Endothelial cell of umbilical vein (primary cell): ENCODE results near the gene SMARCA4. TPM values are rescaled to one million over a fixed set of nuclear protein-coding genes. Genes with fewer than 3 reads are reported as not detected.
A peak's percentile ranks its signal among the peaks of the same experiment; 100 is the strongest.
"Not testable (repeated sequence)": the region's sequence is repeated elsewhere in the genome, so short reads cannot be mapped to it uniquely, and the experiment has no call there.

Experiments
- BruUV-seq: library from RNA; stranded (reverse); fragments of 400-500 nt; replicated peaks from 2 replicates; lab custom pipeline; 2021; lab: Mats Ljungman, UMichigan
- CTCF ChIA-PET: fragments of 300-600, 350-600 bp; sonication (Branson Sonifier 250); formaldehyde crosslinking; loops from one replicate; lab custom pipeline; 2021; ENCODE audit warnings: antibody characterized with exemption, inconsistent platforms; lab: Charles Lee
- POLR2A ChIA-PET: fragments of 300-600, 350-600 bp; sonication (Branson Sonifier 250); formaldehyde crosslinking; loops from one replicate; lab custom pipeline; 2021; ENCODE audit warnings: antibody characterized with exemption, inconsistent platforms; lab: Charles Lee
- DNase-seq: peaks from one replicate; pipeline ENCODE4 v3.0.0-alpha.2; 2011; ENCODE audit warnings: low read depth, low spot score
- FAIRE-seq: peaks from 2 replicates; lab custom pipeline; 2011; peaks lifted over from hg19 to GRCh38; lab: Jason Lieb, UNC
- H2AFZ ChIP-seq: 2 replicates; pipeline ENCODE4 v1.6.0; 2012; ENCODE audit warnings: low read depth, low read length, control low read depth, inconsistent platforms
- H3K27ac ChIP-seq: 2 replicates; pipeline ENCODE4 v1.5.1; 2011; ENCODE audit warnings: low read depth, mild to moderate bottlenecking, control low read depth, low read length, moderate library complexity; ENCODE audit not compliant: insufficient read depth
- H3K27me3 ChIP-seq, 2 experiments: 2 replicates each; pipeline versions ENCODE4 v1.6.0 to v1.6.1; 2011; ENCODE audit warnings: low read length in 2 of 2, mixed read lengths in 1 of 2; ENCODE audit not compliant: control insufficient read depth in 2 of 2, insufficient read depth in 2 of 2
- H3K36me3 ChIP-seq, 2 experiments: 2 replicates in 1 of 2; 3 replicates in 1 of 2; pipeline ENCODE4 v1.5.1; 2011; ENCODE audit warnings: low read length in 2 of 2, mild to moderate bottlenecking in 1 of 2, moderate library complexity in 1 of 2; ENCODE audit not compliant: control insufficient read depth in 2 of 2, insufficient read depth in 2 of 2; ENCODE audit errors: extremely low read depth in 1 of 2
- H3K4me1 ChIP-seq: 3 replicates; pipeline ENCODE4 v1.5.1; 2011; ENCODE audit warnings: mild to moderate bottlenecking, low read length; ENCODE audit not compliant: control insufficient read depth, insufficient read depth; ENCODE audit errors: extremely low read depth
- H3K4me2 ChIP-seq: 2 replicates; pipeline ENCODE4 v1.6.1; 2011; ENCODE audit warnings: low read length, control low read depth, mixed read lengths; ENCODE audit not compliant: insufficient read depth
- H3K4me3 ChIP-seq, 3 experiments: fragments of 200-600 bp in 1 of 3; sonication (generic), shearing (Covaris generic) in 1 of 3; replicated peaks in 1 of 3; 2 replicates each; pipeline ENCODE4 v1.5.1; 2011 to 2016; ENCODE audit warnings: control low read depth in 3 of 3, low read length in 3 of 3, mild to moderate bottlenecking in 2 of 3, inconsistent platforms in 1 of 3, low read depth in 1 of 3, moderate library complexity in 1 of 3; ENCODE audit not compliant: insufficient read depth in 1 of 3
- H3K79me2 ChIP-seq: 2 replicates; pipeline ENCODE4 v1.6.0; 2012; ENCODE audit warnings: low read length, inconsistent platforms; ENCODE audit not compliant: control insufficient read depth, insufficient read depth
- H3K9ac ChIP-seq: replicated peaks from 2 replicates; pipeline ENCODE3; 2011; ENCODE audit warnings: low read length, control low read depth; ENCODE audit not compliant: insufficient read depth; ENCODE audit errors: extremely low read depth
- H3K9me1 ChIP-seq: replicated peaks from 3 replicates; pipeline ENCODE4 v1.6.0; 2011; ENCODE audit warnings: mild to moderate bottlenecking, low read length; ENCODE audit not compliant: control insufficient read depth, insufficient read depth; ENCODE audit errors: extremely low read depth
- H3K9me3 ChIP-seq: replicated peaks from 2 replicates; pipeline ENCODE4 v1.5.1; 2012; ENCODE audit warnings: low read length, inconsistent platforms; ENCODE audit not compliant: control insufficient read depth, insufficient read depth
- H4K20me1 ChIP-seq: replicated peaks from 2 replicates; pipeline ENCODE3; 2011; ENCODE audit warnings: mild to moderate bottlenecking, low read length; ENCODE audit not compliant: control insufficient read depth, insufficient read depth; ENCODE audit errors: extremely low read depth
- GATA2 ChIP-seq: IDR thresholded peaks from 2 replicates; pipeline ENCODE4 v1.7.0; 2011; ENCODE audit warnings: low read depth, mild to moderate bottlenecking, moderate library complexity, mixed read lengths, low read length; ENCODE audit not compliant: insufficient read length, insufficient read depth
- POLR2A ChIP-seq: IDR thresholded peaks from 2 replicates; pipeline ENCODE4 v1.6.1; 2012; ENCODE audit warnings: low read depth, mild to moderate bottlenecking, control low read depth, low read length
- dilution Hi-C: fragments of 300-500 bp; cut with MboI; formaldehyde crosslinking; loops from one replicate; pipeline ENCODE4 v1.15.0; 2019; ENCODE audit warnings: low sequenced_read_pairs; ENCODE audit not compliant: extremely low pct_ligation_motif_present
- intact Hi-C: fragments of 100-400 bp; cut with micrococcal nuclease; formaldehyde crosslinking; loops from one replicate; pipeline ENCODE4 v1.10.0; 2022
- polyA plus RNA-seq, 4 experiments: library from polyadenylated mRNA; depleted of rRNA in 3 of 4; stranded (reverse) in 3 of 4; unstranded in 1 of 4; fragments of >200 nt; gene quantifications; 2 replicates each; pipeline versions ENCODE4 v1.2.1 to v1.2.3, GENCODE V29; 2011 to 2012; ENCODE audit warnings: missing spikeins in 1 of 4
- total RNA-seq: library from RNA; stranded (reverse); gene quantifications from 2 replicates; pipeline ENCODE4 v1.2.3, GENCODE V29; 2021

The SMARCA4 gene
- total and polyA plus RNA-seq, 2 donors (not counting 3 experiments of a cell fraction or from before 2014, with no cell fraction given): 65.0 to 177 TPM

DNA sequence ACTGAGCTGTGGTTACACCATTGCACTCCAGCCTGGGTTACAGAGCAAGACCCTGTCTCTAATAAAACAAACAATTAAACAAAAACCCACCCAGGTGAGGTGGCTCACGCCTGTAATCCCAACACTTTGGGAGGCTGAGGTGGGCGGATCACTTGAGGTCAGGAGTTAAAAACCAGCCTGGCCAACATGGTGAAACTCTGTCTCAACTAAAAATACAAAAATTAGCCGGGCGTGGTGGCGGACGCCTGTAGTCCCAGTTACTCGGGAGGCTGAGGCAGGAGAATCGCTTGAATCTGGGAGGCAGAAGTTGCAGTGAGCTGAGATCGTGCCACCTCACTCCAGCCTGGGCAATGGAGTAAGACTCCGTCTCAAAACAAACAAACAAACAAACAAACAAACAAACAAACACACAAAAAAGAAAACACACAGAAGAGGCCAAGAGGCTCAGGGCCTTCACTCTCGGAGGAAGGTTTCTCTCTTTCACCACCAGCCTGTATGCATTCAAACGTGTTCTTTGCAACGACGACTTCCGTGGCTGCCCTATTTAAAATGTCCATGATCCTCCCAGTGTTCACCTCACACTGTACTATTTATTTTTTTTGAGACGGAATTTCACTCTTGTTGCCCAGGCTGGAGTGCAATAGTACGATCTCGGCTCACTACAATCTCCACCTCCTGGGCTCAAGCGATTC, 1.4 kb upstream of the SMARCA4 start:
- H4K20me1 ChIP-seq, H3K4me2 ChIP-seq, H3K9me1 ChIP-seq, H3K4me1 ChIP-seq, H3K9me3 ChIP-seq, BruUV-seq, intact Hi-C loops, H3K36me3 ChIP-seq, H3K27ac ChIP-seq, dilution Hi-C loops, H2AFZ ChIP-seq, DNase-seq, H3K4me3 ChIP-seq, FAIRE-seq, H3K27me3 ChIP-seq, H3K9ac ChIP-seq: not testable (repeated sequence)
- ChIA-PET CTCF (interaction anchor here (0.9 to 4.7 kb wide), 4 partner anchors 18 to 88 kb away, joined by 3 to 35 read pairs (median 8); no protein-coding TSS in a partner anchor), POLR2A (interaction anchor here (0.6 kb wide), 1 partner anchor 48 kb away, joined by 3 read pairs; no protein-coding TSS in a partner anchor)
- TF ChIP-seq POLR2A: peak; percentile 39
- peaks cover 33% of the 10 kb centered on the region for H3K79me2 ChIP-seq

DNA sequence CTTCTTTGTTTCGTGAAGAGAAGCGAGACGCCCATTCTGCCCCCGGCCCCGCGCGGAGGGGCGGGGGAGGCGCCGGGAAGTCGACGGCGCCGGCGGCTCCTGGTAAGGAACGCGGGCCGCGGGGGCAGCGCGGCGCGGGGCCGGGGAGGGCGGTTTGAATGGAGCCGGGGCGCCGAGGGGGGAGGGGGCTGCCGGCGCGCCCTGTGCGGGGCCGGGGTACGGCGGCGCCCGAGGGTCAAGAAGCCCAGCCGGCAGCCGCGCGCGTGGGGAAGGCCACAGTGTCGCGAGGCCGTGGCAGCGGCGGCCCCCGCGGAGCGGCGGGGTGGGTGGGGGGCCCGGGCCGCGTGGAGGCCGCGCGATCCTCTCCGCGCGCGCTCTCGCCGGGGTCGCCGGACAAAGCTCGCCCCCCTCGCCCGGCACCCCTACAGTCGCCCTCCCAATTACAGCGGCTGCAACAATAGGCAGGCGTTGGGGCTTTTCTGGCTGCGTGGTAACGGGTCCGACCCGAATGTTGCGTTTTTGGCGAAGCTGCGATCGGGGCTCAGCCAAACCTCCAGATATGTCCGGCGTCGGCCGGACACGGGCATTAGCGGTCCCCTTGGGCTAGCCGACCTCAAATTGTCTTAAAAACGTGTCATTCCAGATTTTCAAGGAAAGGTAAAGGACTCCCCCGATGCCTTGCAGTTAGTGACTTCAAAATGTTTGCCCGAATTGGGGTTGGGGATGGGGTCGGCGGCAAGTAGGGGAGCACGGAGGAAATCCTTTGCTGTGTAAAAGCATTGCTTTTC, 437 bp downstream of the SMARCA4 start:
- H3K27ac ChIP-seq: peak overlapping the region; percentile 45
- no peaks in the 10 kb centered on the region for H3K9me1 ChIP-seq
- peaks cover 9% of the 10 kb centered on the region for H3K4me1 ChIP-seq
- TF ChIP-seq POLR2A (peak; percentile 50), GATA2 (no peak)
- intact Hi-C loops: no loop called here
- H3K27me3 ChIP-seq: no peaks in the 10 kb centered on the region
- H3K9me3 ChIP-seq: no peaks in the 10 kb centered on the region
- peaks cover 51% of the 10 kb centered on the region for H3K79me2 ChIP-seq
- peaks cover 6% of the 10 kb centered on the region for H4K20me1 ChIP-seq
- H3K4me3 ChIP-seq: peak overlapping the region; percentile 68 to 100 (median 98)
- peak overlapping the region; percentile 77 for H3K4me2 ChIP-seq
- no peak for FAIRE-seq
- DNase-seq: no peak
- POLR2A ChIA-PET: no interaction called here
- no peaks in the 10 kb centered on the region for H3K36me3 ChIP-seq
- CTCF ChIA-PET: interaction anchor here (0.7 to 4.7 kb wide), 7 partner anchors 14 to 75 kb away, joined by 3 to 35 read pairs (median 4); no protein-coding TSS in a partner anchor
- H2AFZ ChIP-seq: peak overlapping the region; percentile 37
- H3K9ac ChIP-seq: peak overlapping the region; percentile 89
- dilution Hi-C loops: no loop called here
- BruUV-seq: no TSS peak
